ENCODE measurements around the gene RTN4RL1. TPM values are rescaled to one million over a fixed set of nuclear protein-coding genes. Genes with fewer than 3 reads are reported as not detected.

Gene RTN4RL1
- total and polyA plus RNA-seq, 7 donors: under 0.01 to 0.71 (median 0.48) TPM; not detected in 1

DNA sequence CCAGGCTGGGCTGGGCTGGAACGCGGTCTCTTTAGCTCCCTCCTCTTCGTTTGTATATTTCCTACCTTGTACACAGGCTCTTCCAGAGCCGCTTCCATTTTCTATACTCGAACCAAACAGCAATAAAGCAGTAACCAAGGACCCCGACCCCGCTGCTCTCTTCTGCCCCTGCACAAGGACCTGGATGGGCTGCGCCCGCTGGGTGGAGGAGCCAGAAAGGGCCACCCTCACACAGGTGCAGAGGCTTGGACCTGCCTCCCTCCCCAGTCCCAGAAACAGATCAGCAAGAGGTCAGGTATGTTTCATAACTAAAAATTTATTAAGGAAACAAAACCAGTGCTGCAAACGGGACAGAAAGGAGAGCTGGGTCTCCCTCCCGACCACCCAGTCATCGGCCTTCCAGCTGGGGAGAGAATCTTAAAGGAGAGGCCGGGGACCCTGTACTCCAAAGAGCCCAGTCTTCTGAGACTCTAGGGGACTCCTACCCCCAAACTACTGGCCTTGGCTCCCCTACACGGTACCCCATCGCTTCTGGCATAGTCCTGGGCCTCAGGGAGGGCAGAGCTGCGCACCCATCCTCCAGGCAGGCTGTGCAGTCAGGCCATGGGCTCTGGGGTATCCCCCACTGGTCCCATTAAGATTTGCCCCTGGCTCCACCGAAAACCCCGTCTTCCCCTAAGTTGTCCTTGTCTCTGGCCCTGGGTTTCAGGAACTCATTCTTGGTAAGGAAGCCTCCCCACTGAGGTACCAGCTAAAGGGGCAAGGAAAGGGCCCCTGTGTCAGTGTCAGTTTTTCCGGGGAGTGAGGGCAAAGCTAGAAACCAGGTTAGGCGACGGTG is 34.6 kb upstream of the RTN4RL1 start:
- H3K4me3 ChIP-seq: peak overlapping the region in 3 of 4 donors; percentile 63 to 75 (median 64)
- peaks cover 4 to 20% (median 5%) of the 10 kb centered on the region in 3 donors for H3K27me3 ChIP-seq
- H3K4me1 ChIP-seq: peaks cover 0 to 89% (median 83%) of the 10 kb centered on the region in 4 donors
- H3K9me3 ChIP-seq: no peaks in the 10 kb centered on the region
- no peak for TF ChIP-seq EP300 (IDR thresholded peaks at IDR 0.05)
- TF ChIP-seq POLR2AphosphoS5 (IDR thresholded peaks at IDR 0.05): no peak
- TF ChIP-seq CTCF (IDR thresholded peaks at IDR 0.05): no peak
- no peak for TF ChIP-seq POLR2A (IDR thresholded peaks at IDR 0.05)
- no peak for DNase-seq
- peaks cover 0 to 31% (median 0%) of the 10 kb centered on the region in 4 donors for H3K36me3 ChIP-seq
- intact Hi-C loops (cut with DNase I): no loop called here
- 62 to 70% methylated on average over 21 of the region's 21 CpGs for WGBS, 2 donors
- peak overlapping the region; percentile 88 to 92 (median 91) for H3K27ac ChIP-seq

- Histone ChIP-seq H3K36me3 (peaks cover 0 to 22% (median 0%) of the 10 kb centered on the region in 4 donors), H3K4me1 (peaks cover 0 to 91% (median 83%) of the 10 kb centered on the region in 4 donors), H3K27me3 (peaks cover 4 to 29% (median 5%) of the 10 kb centered on the region in 3 donors), H3K9me3 (no peaks in the 10 kb centered on the region), H3K4me3 (peak overlapping the region in 3 of 4 donors; percentile 63 to 75 (median 64)), H3K27ac (peak overlapping the region; percentile 88 to 92 (median 91))
- WGBS, 2 donors: 8 to 9% methylated on average over 78 of the region's 78 CpGs
- intact Hi-C loops (cut with DNase I): no loop called here
- TF ChIP-seq POLR2AphosphoS5 (IDR thresholded peaks at IDR 0.05) (peak in 3 of 4 donors; percentile 19 to 51 (median 34)), EP300 (IDR thresholded peaks at IDR 0.05) (no peak), CTCF (IDR thresholded peaks at IDR 0.05) (peak; percentile 32 to 70 (median 54)), POLR2A (IDR thresholded peaks at IDR 0.05) (no peak)
- peak; percentile 92 for DNase-seq
Observed at GRCh38 chr17:2058586-2059546, 33.7 kb upstream of the RTN4RL1 start.

- 17 to 26% methylated on average over 98 of the region's 98 CpGs for WGBS, 2 donors
- Histone ChIP-seq H3K4me1 (peaks cover 0 to 90% (median 81%) of the 10 kb centered on the region in 4 donors), H3K9me3 (no peaks in the 10 kb centered on the region), H3K36me3 (peaks cover 0 to 14% (median 0%) of the 10 kb centered on the region in 4 donors), H3K4me3 (peak overlapping the region in 3 of 4 donors; percentile 63 to 75 (median 64)), H3K27me3 (peaks cover 4 to 36% (median 5%) of the 10 kb centered on the region in 3 donors), H3K27ac (peak overlapping the region; percentile 88 to 92 (median 91))
- intact Hi-C loops (cut with DNase I): no loop called here
- DNase-seq: peak; percentile 72
- no peak for TF ChIP-seq POLR2A (IDR thresholded peaks at IDR 0.05)
- peak in 3 of 4 donors; percentile 2 to 21 (median 15) for TF ChIP-seq POLR2AphosphoS5 (IDR thresholded peaks at IDR 0.05)
- no peak for TF ChIP-seq CTCF (IDR thresholded peaks at IDR 0.05)
- TF ChIP-seq EP300 (IDR thresholded peaks at IDR 0.05): no peak
Observed at GRCh38 chr17:2057760-2058585, 32.8 kb upstream of the RTN4RL1 start.
